SK-N-SH (cell line): Measurements from ENCODE around the gene THBS1. TPM values are rescaled to one million over a fixed set of nuclear protein-coding genes. Genes with fewer than 3 reads are reported as not detected.

Experiments used
- CTCF ChIA-PET: fragments of 300-600, 350-600 bp; formaldehyde crosslinking; extraction: SDS; loops from one replicate; lab custom pipeline; 2021; lab: Yijun Ruan, JAX
- POLR2A ChIA-PET: fragments of 350-600 bp; sonication (Branson Sonifier 250); formaldehyde crosslinking; extraction: SDS; loops from one replicate; lab custom pipeline; 2020; ENCODE audit warnings: antibody characterized with exemption, inconsistent platforms; lab: Yijun Ruan, JAX
- DNase-seq: peaks from one replicate; pipeline ENCODE4 v3.0.0; 2012
- H2AFZ ChIP-seq: fragments of 200-600 bp; sonication (generic); 2 replicates; pipeline ENCODE4 v1.8.1; 2016; ENCODE audit warnings: antibody characterized with exemption, mild to moderate bottlenecking, low read depth
- H3F3A ChIP-seq: fragments of 200-600 bp; sonication (generic); replicated peaks from 2 replicates; pipeline ENCODE3; 2016; ENCODE audit warnings: antibody characterized with exemption, mild to moderate bottlenecking; ENCODE audit not compliant: insufficient read depth
- H3K27ac ChIP-seq, 2 experiments: fragments of 200-500 bp in 1 of 2; fragments of 200-600 bp in 1 of 2; sonication (Bioruptor generic) in 1 of 2; sonication (generic), shearing (Covaris generic) in 1 of 2; 2 replicates each; pipeline versions ENCODE4 v1.5.1 to v1.6.1; 2014 to 2016; ENCODE audit warnings: low read depth in 2 of 2, inconsistent platforms in 1 of 2, low read length in 1 of 2, mild to moderate bottlenecking in 1 of 2, mixed read lengths in 1 of 2
- H3K27me3 ChIP-seq: fragments of 200-600 bp; sonication (generic), shearing (Covaris generic); 2 replicates; pipeline ENCODE4 v1.6.1; 2016; ENCODE audit warnings: mixed run types; ENCODE audit not compliant: insufficient read depth
- H3K36me3 ChIP-seq, 2 experiments: fragments of 200-500 bp in 1 of 2; fragments of 200-600 bp in 1 of 2; sonication (Bioruptor generic) in 1 of 2; sonication (generic) in 1 of 2; replicated peaks in 1 of 2; 2 replicates each; pipeline versions ENCODE3 to v1.5.1; 2014 to 2016; ENCODE audit warnings: low read length in 1 of 2, mild to moderate bottlenecking in 1 of 2; ENCODE audit not compliant: insufficient read depth in 2 of 2, control insufficient read depth in 1 of 2
- H3K4me1 ChIP-seq, 2 experiments: fragments of 200-500 bp in 1 of 2; fragments of 200-600 bp in 1 of 2; sonication (Bioruptor generic) in 1 of 2; sonication (generic), shearing (Covaris generic) in 1 of 2; 2 replicates each; pipeline versions ENCODE4 v1.5.1 to v1.6.1; 2014 to 2016; ENCODE audit warnings: low read depth in 1 of 2, low read length in 1 of 2, mixed run types in 1 of 2; ENCODE audit not compliant: insufficient read depth in 2 of 2, control insufficient read depth in 1 of 2
- H3K4me2 ChIP-seq: fragments of 200-600 bp; sonication (generic), shearing (Covaris generic); 2 replicates; pipeline ENCODE4 v1.6.1; 2017; ENCODE audit warnings: mixed run types
- H3K4me3 ChIP-seq, 2 experiments: fragments of 200-500 bp in 1 of 2; fragments of 200-600 bp in 1 of 2; sonication (Bioruptor generic) in 1 of 2; sonication (generic), shearing (Covaris generic) in 1 of 2; 2 replicates each; pipeline versions ENCODE4 v1.5.1 to v1.8.1; 2014 to 2016; ENCODE audit warnings: low read depth in 2 of 2, inconsistent platforms in 1 of 2, low read length in 1 of 2, mild to moderate bottlenecking in 1 of 2, mixed read lengths in 1 of 2, moderate library complexity in 1 of 2
- H3K79me2 ChIP-seq: fragments of 200-600 bp; sonication (generic); 2 replicates; pipeline ENCODE4 v1.8.1; 2017; ENCODE audit warnings: mild to moderate bottlenecking; ENCODE audit not compliant: insufficient read depth
- H3K9ac ChIP-seq: fragments of 200-600 bp; sonication (generic); 2 replicates; pipeline ENCODE4 v1.6.1; 2017; ENCODE audit warnings: mixed run types
- H3K9me2 ChIP-seq: fragments of 200-600 bp; sonication (generic); 2 replicates; pipeline ENCODE4 v1.6.1; 2017; ENCODE audit warnings: mixed run types
- H3K9me3 ChIP-seq: fragments of 200-600 bp; sonication (generic); 2 replicates; pipeline ENCODE4 v1.6.1; 2017; ENCODE audit warnings: mixed run types, mild to moderate bottlenecking, moderate library complexity
- H4K20me1 ChIP-seq: fragments of 200-600 bp; sonication (generic); 2 replicates; pipeline ENCODE4 v1.6.1; 2017; ENCODE audit warnings: mild to moderate bottlenecking, mixed run types; ENCODE audit not compliant: insufficient read depth
- CHD2 ChIP-seq: fragments of 150-350 bp; IDR thresholded peaks from 2 replicates; pipeline ENCODE4 v1.6.1; 2018; ENCODE audit warnings: low read length; ENCODE audit not compliant: partially characterized antibody
- EZH2phosphoT487 ChIP-seq: fragments of 200-600 bp; sonication (generic); IDR thresholded peaks from 2 replicates; pipeline ENCODE4 v1.6.1; 2017; ENCODE audit warnings: low read depth, mixed run types, mild to moderate bottlenecking, antibody characterized with exemption, moderate library complexity, borderline replicate concordance
- GABPA ChIP-seq: IDR thresholded peaks from 2 replicates; pipeline ENCODE4 v1.4.0; 2012; ENCODE audit warnings: low read depth, mild to moderate bottlenecking
- MXI1 ChIP-seq: IDR thresholded peaks from 2 replicates; pipeline ENCODE4 v1.6.1; 2012; ENCODE audit warnings: mild to moderate bottlenecking, low read depth, low read length, improper control_type of control experiment
- NRF1 ChIP-seq: IDR thresholded peaks from 2 replicates; pipeline ENCODE4 v1.6.1; 2012; ENCODE audit warnings: low read depth, mild to moderate bottlenecking, low read length
- RAD21 ChIP-seq: IDR thresholded peaks from 2 replicates; pipeline ENCODE4 v1.6.1; 2012; ENCODE audit warnings: mild to moderate bottlenecking, low read length
- RCOR1 ChIP-seq: fragments of 150-350 bp; IDR thresholded peaks from 2 replicates; pipeline ENCODE4 v1.6.1; 2017; ENCODE audit warnings: antibody characterized with exemption, low read length
- RFX5 ChIP-seq: IDR thresholded peaks from 2 replicates; pipeline ENCODE4 v1.6.1; 2012; ENCODE audit warnings: mild to moderate bottlenecking, improper control_type of control experiment, low read length
- RXRA ChIP-seq: IDR thresholded peaks from 2 replicates; pipeline ENCODE4 v1.4.0; 2012; ENCODE audit warnings: low read depth, mild to moderate bottlenecking, borderline replicate concordance
- SIN3A ChIP-seq: IDR thresholded peaks from 2 replicates; pipeline ENCODE4 v1.6.1; 2012; ENCODE audit warnings: low read depth, mild to moderate bottlenecking, low read length, moderate library complexity, borderline replicate concordance
- SMC3 ChIP-seq: IDR thresholded peaks from 2 replicates; pipeline ENCODE4 v1.6.1; 2012; ENCODE audit warnings: low read depth, low read length, improper control_type of control experiment
- WGBS: methylation state at CpG from one replicate; pipeline ENCODE4 v1.1.6; 2017; ENCODE audit warnings: low lambda C conversion rate; 5-methylcytosine and 5-hydroxymethylcytosine counted together
- polyA plus RNA-seq, 3 experiments: library from polyadenylated mRNA; depleted of rRNA; stranded (reverse); fragments of >200 nt; gene quantifications; 2 replicates each; pipeline ENCODE4 v1.2.3, GENCODE V29; 2012
- TF ChIP-seq, protein P1 (sequence below): IDR thresholded peaks from 2 replicates; pipeline ENCODE4 v1.4.0; 2012; ENCODE audit warnings: low read depth, borderline replicate concordance
- TF ChIP-seq, protein P2 (sequence below): fragments of 150-350 bp; IDR thresholded peaks from 2 replicates; pipeline ENCODE4 v1.6.1; 2017; ENCODE audit warnings: antibody characterized with exemption, low read length, low read depth, borderline replicate concordance
- TF ChIP-seq, protein P3 (sequence below): fragments of 200-600 bp; sonication (generic); IDR thresholded peaks from 2 replicates; pipeline ENCODE4 v1.6.1; 2017; ENCODE audit warnings: antibody characterized with exemption, mild to moderate bottlenecking, moderate library complexity
- TF ChIP-seq, protein P4 (sequence below): IDR thresholded peaks from 2 replicates; pipeline ENCODE4 v1.4.0; 2012; ENCODE audit warnings: low read depth
- TF ChIP-seq, protein P5 (sequence below): IDR thresholded peaks from 2 replicates; pipeline ENCODE4; 2012
- TF ChIP-seq, protein P6 (sequence below): fragments of 150-350 bp; IDR thresholded peaks from 2 replicates; pipeline ENCODE4 v1.6.1; 2016; ENCODE audit warnings: mild to moderate bottlenecking, low read depth, low read length

Gene THBS1
- polyA plus RNA-seq, 1 of the 3 experiments (the other 2 are of a cell fraction): 117 TPM

DNA sequence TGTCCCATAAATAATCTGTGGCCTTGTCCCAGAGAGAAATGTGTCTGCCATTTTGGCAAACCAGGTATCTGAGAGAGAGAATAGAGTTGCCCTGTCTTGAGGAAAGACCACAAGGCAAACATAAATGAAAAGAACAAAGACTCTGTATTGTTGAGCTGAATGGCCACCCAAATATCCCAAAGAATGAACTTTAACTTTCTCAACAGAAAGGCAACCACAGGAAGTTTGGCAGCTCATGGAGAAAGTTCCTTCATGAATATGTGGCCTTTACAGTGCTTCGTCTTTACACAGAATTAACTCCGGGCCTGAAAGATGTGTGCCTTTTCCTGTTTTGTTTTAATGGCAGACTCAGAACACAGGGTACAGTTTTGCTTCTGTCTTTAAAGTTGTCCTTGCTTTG is 41.4 kb upstream of the THBS1 start:
- ChIA-PET POLR2A (no interaction called here), CTCF (interaction anchor here (1.3 kb wide), 2 partner anchors 14 kb away, joined by 3 read pairs; no protein-coding TSS in a partner anchor)
- no peaks in the 10 kb centered on the region for H3K79me2 ChIP-seq
- no peak overlapping the region for H3K27ac ChIP-seq
- 89% methylated on average over 2 of the region's 2 CpGs for WGBS
- DNase-seq: no peak
- H3K9me2 ChIP-seq: no peaks in the 10 kb centered on the region
- H3K9me3 ChIP-seq: no peaks in the 10 kb centered on the region
- no peaks in the 10 kb centered on the region for H3K36me3 ChIP-seq
- H3K27me3 ChIP-seq: no peaks in the 10 kb centered on the region
- H4K20me1 ChIP-seq: no peaks in the 10 kb centered on the region
- TF ChIP-seq CHD2 (no peak), RFX5 (no peak), SIN3A (no peak)
- TF ChIP-seq, protein P1, sequence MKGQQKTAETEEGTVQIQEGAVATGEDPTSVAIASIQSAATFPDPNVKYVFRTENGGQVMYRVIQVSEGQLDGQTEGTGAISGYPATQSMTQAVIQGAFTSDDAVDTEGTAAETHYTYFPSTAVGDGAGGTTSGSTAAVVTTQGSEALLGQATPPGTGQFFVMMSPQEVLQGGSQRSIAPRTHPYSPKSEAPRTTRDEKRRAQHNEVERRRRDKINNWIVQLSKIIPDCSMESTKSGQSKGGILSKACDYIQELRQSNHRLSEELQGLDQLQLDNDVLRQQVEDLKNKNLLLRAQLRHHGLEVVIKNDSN: no peak
- TF ChIP-seq, protein P2, sequence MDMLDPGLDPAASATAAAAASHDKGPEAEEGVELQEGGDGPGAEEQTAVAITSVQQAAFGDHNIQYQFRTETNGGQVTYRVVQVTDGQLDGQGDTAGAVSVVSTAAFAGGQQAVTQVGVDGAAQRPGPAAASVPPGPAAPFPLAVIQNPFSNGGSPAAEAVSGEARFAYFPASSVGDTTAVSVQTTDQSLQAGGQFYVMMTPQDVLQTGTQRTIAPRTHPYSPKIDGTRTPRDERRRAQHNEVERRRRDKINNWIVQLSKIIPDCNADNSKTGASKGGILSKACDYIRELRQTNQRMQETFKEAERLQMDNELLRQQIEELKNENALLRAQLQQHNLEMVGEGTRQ: no peak
- TF ChIP-seq, protein P3, sequence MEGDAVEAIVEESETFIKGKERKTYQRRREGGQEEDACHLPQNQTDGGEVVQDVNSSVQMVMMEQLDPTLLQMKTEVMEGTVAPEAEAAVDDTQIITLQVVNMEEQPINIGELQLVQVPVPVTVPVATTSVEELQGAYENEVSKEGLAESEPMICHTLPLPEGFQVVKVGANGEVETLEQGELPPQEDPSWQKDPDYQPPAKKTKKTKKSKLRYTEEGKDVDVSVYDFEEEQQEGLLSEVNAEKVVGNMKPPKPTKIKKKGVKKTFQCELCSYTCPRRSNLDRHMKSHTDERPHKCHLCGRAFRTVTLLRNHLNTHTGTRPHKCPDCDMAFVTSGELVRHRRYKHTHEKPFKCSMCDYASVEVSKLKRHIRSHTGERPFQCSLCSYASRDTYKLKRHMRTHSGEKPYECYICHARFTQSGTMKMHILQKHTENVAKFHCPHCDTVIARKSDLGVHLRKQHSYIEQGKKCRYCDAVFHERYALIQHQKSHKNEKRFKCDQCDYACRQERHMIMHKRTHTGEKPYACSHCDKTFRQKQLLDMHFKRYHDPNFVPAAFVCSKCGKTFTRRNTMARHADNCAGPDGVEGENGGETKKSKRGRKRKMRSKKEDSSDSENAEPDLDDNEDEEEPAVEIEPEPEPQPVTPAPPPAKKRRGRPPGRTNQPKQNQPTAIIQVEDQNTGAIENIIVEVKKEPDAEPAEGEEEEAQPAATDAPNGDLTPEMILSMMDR: no peak
- TF ChIP-seq, protein P4, sequence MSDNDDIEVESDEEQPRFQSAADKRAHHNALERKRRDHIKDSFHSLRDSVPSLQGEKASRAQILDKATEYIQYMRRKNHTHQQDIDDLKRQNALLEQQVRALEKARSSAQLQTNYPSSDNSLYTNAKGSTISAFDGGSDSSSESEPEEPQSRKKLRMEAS: no peak
- no peak overlapping the region for H3K4me2 ChIP-seq
- H3K4me1 ChIP-seq: no peaks in the 10 kb centered on the region
- H3K4me3 ChIP-seq: no peak overlapping the region
- H2AFZ ChIP-seq: no peak overlapping the region
- H3F3A ChIP-seq: no peaks in the 10 kb centered on the region
- H3K9ac ChIP-seq: no peak overlapping the region

DNA sequence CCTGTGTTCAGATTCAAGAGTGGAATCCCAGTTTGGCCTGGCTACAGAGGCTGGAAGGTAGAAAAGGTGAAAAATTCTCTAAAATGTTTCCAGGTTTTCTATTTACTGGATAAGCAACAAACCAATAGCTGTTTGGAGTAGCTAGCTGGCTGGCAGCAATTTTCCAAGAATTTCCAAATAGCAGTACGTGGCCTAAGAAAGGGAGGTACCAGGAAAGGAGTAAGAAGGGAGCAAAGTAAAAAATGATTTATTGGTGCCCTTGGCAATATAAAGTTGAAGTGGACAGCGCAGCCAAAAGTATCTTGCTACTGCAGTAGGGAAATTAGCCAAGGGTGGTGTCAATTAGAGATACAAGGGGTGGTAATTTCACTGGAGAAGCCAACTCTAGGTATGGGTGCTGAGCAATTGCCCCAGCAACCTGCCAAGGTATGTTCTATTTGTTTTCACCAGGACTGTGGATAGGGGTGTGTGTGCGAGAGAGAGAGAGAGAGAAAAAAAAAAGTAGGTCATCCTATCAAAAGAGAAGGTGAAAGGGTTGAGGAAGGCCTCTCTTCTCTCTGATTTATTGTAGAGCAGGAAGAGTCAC is 40.8 kb upstream of the THBS1 start:
- H4K20me1 ChIP-seq: no peaks in the 10 kb centered on the region
- DNase-seq: no peak
- no peaks in the 10 kb centered on the region for H3F3A ChIP-seq
- no peaks in the 10 kb centered on the region for H3K36me3 ChIP-seq
- WGBS: 71% methylated on average over 3 of the region's 3 CpGs
- ChIA-PET CTCF (no interaction called here), POLR2A (no interaction called here)
- H3K79me2 ChIP-seq: no peaks in the 10 kb centered on the region
- H3K27me3 ChIP-seq: no peaks in the 10 kb centered on the region
- H3K4me1 ChIP-seq: no peaks in the 10 kb centered on the region
- H3K4me3 ChIP-seq: no peak overlapping the region
- H3K4me2 ChIP-seq: no peak overlapping the region
- H3K9ac ChIP-seq: no peak overlapping the region
- no peak overlapping the region for H3K27ac ChIP-seq
- 0 out of 2 replicates have a peak, but pooled peaks cover 2% of the 10 kb centered on the region for H3K9me3 ChIP-seq
- H3K9me2 ChIP-seq: no peaks in the 10 kb centered on the region
- H2AFZ ChIP-seq: no peak overlapping the region
- TF ChIP-seq, protein P1: no peak
- TF ChIP-seq EZH2phosphoT487: no peak
- no peak for TF ChIP-seq SMC3
- no peak for TF ChIP-seq RAD21
- TF ChIP-seq RXRA: no peak
- TF ChIP-seq, protein P2: no peak
- no peak for TF ChIP-seq MXI1
- TF ChIP-seq RCOR1: no peak
- TF ChIP-seq, protein P4: no peak
- TF ChIP-seq GABPA: no peak
- TF ChIP-seq, protein P5, sequence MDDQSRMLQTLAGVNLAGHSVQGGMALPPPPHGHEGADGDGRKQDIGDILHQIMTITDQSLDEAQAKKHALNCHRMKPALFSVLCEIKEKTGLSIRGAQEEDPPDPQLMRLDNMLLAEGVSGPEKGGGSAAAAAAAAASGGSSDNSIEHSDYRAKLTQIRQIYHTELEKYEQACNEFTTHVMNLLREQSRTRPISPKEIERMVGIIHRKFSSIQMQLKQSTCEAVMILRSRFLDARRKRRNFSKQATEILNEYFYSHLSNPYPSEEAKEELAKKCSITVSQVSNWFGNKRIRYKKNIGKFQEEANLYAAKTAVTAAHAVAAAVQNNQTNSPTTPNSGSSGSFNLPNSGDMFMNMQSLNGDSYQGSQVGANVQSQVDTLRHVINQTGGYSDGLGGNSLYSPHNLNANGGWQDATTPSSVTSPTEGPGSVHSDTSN: no peak
- no peak for TF ChIP-seq NRF1
- TF ChIP-seq, protein P6, sequence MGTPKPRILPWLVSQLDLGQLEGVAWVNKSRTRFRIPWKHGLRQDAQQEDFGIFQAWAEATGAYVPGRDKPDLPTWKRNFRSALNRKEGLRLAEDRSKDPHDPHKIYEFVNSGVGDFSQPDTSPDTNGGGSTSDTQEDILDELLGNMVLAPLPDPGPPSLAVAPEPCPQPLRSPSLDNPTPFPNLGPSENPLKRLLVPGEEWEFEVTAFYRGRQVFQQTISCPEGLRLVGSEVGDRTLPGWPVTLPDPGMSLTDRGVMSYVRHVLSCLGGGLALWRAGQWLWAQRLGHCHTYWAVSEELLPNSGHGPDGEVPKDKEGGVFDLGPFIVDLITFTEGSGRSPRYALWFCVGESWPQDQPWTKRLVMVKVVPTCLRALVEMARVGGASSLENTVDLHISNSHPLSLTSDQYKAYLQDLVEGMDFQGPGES: no peak
